Measurements from ENCODE around the gene CD93. TPM values are rescaled to one million over a fixed set of nuclear protein-coding genes. Genes with fewer than 3 reads are reported as not detected.

The CD93 gene
- total RNA-seq, 1 donor from 2014 or later: not detected

DNA sequence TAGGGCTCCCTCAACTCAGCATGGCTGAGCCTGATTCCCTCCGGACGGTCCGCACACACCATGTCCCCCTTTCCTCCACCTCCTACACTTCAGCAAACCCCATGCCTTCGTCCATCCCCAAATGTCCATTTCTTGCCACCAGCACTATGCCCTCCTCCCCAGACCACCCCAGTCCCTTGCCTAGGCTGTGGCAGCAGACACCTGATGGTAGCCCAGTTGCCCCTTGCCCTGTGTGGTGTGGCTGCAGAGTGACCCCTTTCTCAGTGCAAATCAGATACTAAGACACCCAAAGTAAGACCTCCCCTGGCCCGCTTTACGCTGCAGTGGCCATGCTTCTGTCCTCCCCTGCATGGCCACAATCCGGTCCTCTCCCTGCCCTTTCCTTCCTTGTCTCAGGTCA lies 34.1 kb upstream of the CD93 start:
- no peak overlapping the region for H3K4me2 ChIP-seq
- Mint-ChIP-seq H3K9me3 (no peaks in the 10 kb centered on the region), H3K4me3 (no peak overlapping the region), H3K27me3 (ENCODE audit: insufficient read depth, low read depth) (peaks cover 13% of the 10 kb centered on the region), H3K4me1 (peaks cover 17% of the 10 kb centered on the region), H3K27ac (no peak overlapping the region), H3K36me3 (no peaks in the 10 kb centered on the region)
- H3K9me3 ChIP-seq (ENCODE audit: low read depth): no peaks in the 10 kb centered on the region
- no peaks in the 10 kb centered on the region for H3K79me2 ChIP-seq (ENCODE audit: low read depth)
- TF ChIP-seq EZH2 (IDR thresholded peaks at IDR 0.05): no peak
- TF ChIP-seq EZH2phosphoT487 (IDR thresholded peaks at IDR 0.05): no peak
- TF ChIP-seq CTCF (IDR thresholded peaks at IDR 0.05): no peak
- H3K27ac ChIP-seq: no peak overlapping the region
- no peak for DNase-seq (ENCODE audit: low spot score)
- no peaks in the 10 kb centered on the region for H3F3A ChIP-seq (ENCODE audit: low read depth)
- no peaks in the 10 kb centered on the region for H3K27me3 ChIP-seq
- H2AFZ ChIP-seq (replicated peaks): no peak overlapping the region
- no peaks in the 10 kb centered on the region for H3K36me3 ChIP-seq
- no peak overlapping the region for H3K9ac ChIP-seq
- no peak overlapping the region for H3K4me3 ChIP-seq
- H3K4me1 ChIP-seq: no peaks in the 10 kb centered on the region
- H4K20me1 ChIP-seq (ENCODE audit: low read depth): no peaks in the 10 kb centered on the region

DNA sequence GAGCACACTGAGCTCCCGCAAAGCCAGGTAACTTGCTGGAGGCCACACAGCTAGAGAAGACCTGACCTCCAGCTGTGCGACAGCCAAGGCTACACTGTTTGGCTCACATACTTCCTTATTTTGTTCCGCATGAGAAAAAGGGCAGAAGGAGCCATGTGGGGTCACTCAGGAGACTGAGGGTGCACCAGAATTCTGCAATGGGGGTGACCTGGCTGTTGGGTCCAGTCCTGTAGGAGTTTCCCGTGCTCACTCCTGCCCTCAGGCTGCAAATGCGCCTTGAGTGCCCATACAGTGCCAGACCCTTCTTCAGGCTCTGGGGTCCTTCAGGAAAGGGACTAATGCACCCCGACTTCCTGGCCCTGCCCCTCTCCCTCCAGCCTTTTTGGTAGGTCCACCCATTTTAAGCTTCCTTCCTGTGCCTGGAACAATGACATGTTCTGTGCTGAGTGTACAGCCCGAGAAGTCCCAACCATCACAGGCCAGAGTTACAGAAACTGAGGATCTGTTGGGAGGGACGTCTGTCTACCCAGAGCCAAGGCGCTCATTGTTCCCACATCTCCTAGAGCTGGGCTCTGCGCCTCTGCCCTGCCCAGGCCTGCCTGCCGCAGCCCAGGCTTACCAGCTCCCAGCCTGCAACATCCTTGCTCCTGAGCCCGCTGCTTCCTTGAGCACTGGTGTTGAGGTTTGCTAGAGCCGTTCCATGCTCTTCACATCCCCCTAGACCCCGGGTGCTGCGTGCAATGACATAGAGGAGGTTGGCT lies 33.5 kb upstream of the CD93 start:
- Mint-ChIP-seq H3K27me3 (ENCODE audit: insufficient read depth, low read depth) (peaks cover 10% of the 10 kb centered on the region), H3K4me3 (no peak overlapping the region), H3K9me3 (no peaks in the 10 kb centered on the region), H3K36me3 (no peaks in the 10 kb centered on the region), H3K4me1 (peaks cover 17% of the 10 kb centered on the region), H3K27ac (no peak overlapping the region)
- no peaks in the 10 kb centered on the region for H3K27me3 ChIP-seq
- no peak overlapping the region for H3K4me3 ChIP-seq
- H3K36me3 ChIP-seq: no peaks in the 10 kb centered on the region
- H3F3A ChIP-seq (ENCODE audit: low read depth): no peaks in the 10 kb centered on the region
- no peak for DNase-seq (ENCODE audit: low spot score)
- no peak overlapping the region for H2AFZ ChIP-seq (replicated peaks)
- H3K9ac ChIP-seq: no peak overlapping the region
- H4K20me1 ChIP-seq (ENCODE audit: low read depth): no peaks in the 10 kb centered on the region
- no peaks in the 10 kb centered on the region for H3K79me2 ChIP-seq (ENCODE audit: low read depth)
- H3K4me2 ChIP-seq: no peak overlapping the region
- TF ChIP-seq EZH2 (IDR thresholded peaks at IDR 0.05) (no peak), CTCF (IDR thresholded peaks at IDR 0.05) (no peak), EZH2phosphoT487 (IDR thresholded peaks at IDR 0.05) (no peak)
- no peaks in the 10 kb centered on the region for H3K9me3 ChIP-seq (ENCODE audit: low read depth)
- no peaks in the 10 kb centered on the region for H3K4me1 ChIP-seq
- no peak overlapping the region for H3K27ac ChIP-seq

DNA sequence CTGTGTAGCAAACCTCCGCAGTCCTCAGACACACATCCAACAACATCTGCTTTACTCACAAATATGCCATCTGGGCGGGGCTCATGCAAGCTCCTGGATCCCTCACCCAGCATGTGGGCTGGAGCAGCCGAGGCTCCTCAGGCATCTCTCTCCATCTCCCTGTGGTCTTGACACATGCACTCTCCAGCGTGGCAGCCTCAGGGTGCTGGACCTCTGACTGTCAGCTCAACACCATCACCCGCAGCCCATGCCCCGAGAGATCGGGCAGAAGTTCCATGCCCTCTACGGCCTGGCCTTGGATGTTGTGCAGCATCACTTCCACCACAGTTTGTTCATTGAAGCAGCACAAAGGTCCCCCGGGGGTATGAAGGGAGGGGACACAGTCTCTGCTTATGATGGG lies 32.6 kb upstream of the CD93 start:
- no peak overlapping the region for H3K4me2 ChIP-seq
- H3K9ac ChIP-seq: no peak overlapping the region
- peaks cover 10% of the 10 kb centered on the region for H3K27me3 Mint-ChIP-seq (ENCODE audit: insufficient read depth, low read depth)
- no peak overlapping the region for H3K27ac Mint-ChIP-seq
- no peaks in the 10 kb centered on the region for H3K9me3 ChIP-seq (ENCODE audit: low read depth)
- H4K20me1 ChIP-seq (ENCODE audit: low read depth): no peaks in the 10 kb centered on the region
- no peak overlapping the region for H3K4me3 ChIP-seq
- DNase-seq (ENCODE audit: low spot score): no peak
- H3K79me2 ChIP-seq (ENCODE audit: low read depth): no peaks in the 10 kb centered on the region
- H3K4me1 ChIP-seq: no peaks in the 10 kb centered on the region
- H2AFZ ChIP-seq (replicated peaks): no peak overlapping the region
- no peaks in the 10 kb centered on the region for H3F3A ChIP-seq (ENCODE audit: low read depth)
- H3K4me3 Mint-ChIP-seq: no peak overlapping the region
- H3K27ac ChIP-seq: no peak overlapping the region
- H3K36me3 ChIP-seq: no peaks in the 10 kb centered on the region
- H3K9me3 Mint-ChIP-seq: no peaks in the 10 kb centered on the region
- no peaks in the 10 kb centered on the region for H3K36me3 Mint-ChIP-seq
- H3K4me1 Mint-ChIP-seq: peaks cover 17% of the 10 kb centered on the region
- TF ChIP-seq EZH2 (IDR thresholded peaks at IDR 0.05) (no peak), CTCF (IDR thresholded peaks at IDR 0.05) (no peak), EZH2phosphoT487 (IDR thresholded peaks at IDR 0.05) (no peak)
- H3K27me3 ChIP-seq: no peaks in the 10 kb centered on the region
